Endodermal cell (in vitro differentiated cells): ENCODE results near the gene ARHGAP26. TPM values are rescaled to one million over a fixed set of nuclear protein-coding genes. Genes with fewer than 3 reads are reported as not detected.

Source experiments
- DNase-seq: peaks from one replicate; pipeline ENCODE4 v3.0.0-alpha.2; 2017
- H3K27ac ChIP-seq: 2 replicates; pipeline ENCODE4 v1.5.1; 2013; ENCODE audit warnings: mild to moderate bottlenecking, low read depth, low read length, moderate library complexity
- H3K27me3 ChIP-seq: 2 replicates; pipeline ENCODE4 v1.6.1; 2013; ENCODE audit warnings: mild to moderate bottlenecking, low read length, moderate library complexity; ENCODE audit not compliant: insufficient read depth, control insufficient read depth, poor library complexity, severe bottlenecking
- H3K36me3 ChIP-seq: 2 replicates; pipeline ENCODE4 v1.7.0; 2013; ENCODE audit warnings: mild to moderate bottlenecking, low read length, moderate library complexity; ENCODE audit not compliant: control insufficient read depth, insufficient read depth
- H3K4me1 ChIP-seq: one replicate; pipeline ENCODE4 v1.7.0; 2013; ENCODE audit warnings: low read length; ENCODE audit not compliant: control insufficient read depth, insufficient read depth
- H3K4me3 ChIP-seq: 2 replicates; pipeline ENCODE4 v1.5.1; 2013; ENCODE audit warnings: mild to moderate bottlenecking, low read length, moderate library complexity
- H3K9ac ChIP-seq: 2 replicates; pipeline ENCODE4 v1.6.1; 2013; ENCODE audit warnings: mild to moderate bottlenecking, low read length, moderate library complexity; ENCODE audit not compliant: poor library complexity, severe bottlenecking; ENCODE audit errors: extremely low read depth
- H3K9me3 ChIP-seq: 2 replicates; pipeline ENCODE4 v1.6.1; 2013; ENCODE audit warnings: mild to moderate bottlenecking, low read length, moderate library complexity; ENCODE audit not compliant: control insufficient read depth
- H3K27ac Mint-ChIP-seq: 2 replicates; pipeline ENCODE4 v1.8.0; 2020; ENCODE audit warnings: mixed read lengths
- H3K27me3 Mint-ChIP-seq: 2 replicates; pipeline ENCODE4 v1.8.0; 2021; ENCODE audit warnings: mild to moderate bottlenecking, mixed read lengths; ENCODE audit not compliant: insufficient read depth
- H3K36me3 Mint-ChIP-seq: 2 replicates; pipeline ENCODE4 v1.8.0; 2020; ENCODE audit warnings: low read depth, mixed read lengths
- H3K4me1 Mint-ChIP-seq: 2 replicates; pipeline ENCODE4 v1.8.0; 2020; ENCODE audit warnings: mixed read lengths
- H3K4me3 Mint-ChIP-seq: 2 replicates; pipeline ENCODE4 v1.8.0; 2020; ENCODE audit warnings: mild to moderate bottlenecking, moderate library complexity, mixed read lengths
- H3K9me3 Mint-ChIP-seq: 2 replicates; pipeline ENCODE4 v1.8.0; 2020; ENCODE audit warnings: mild to moderate bottlenecking, mixed read lengths
- CTCF ChIP-seq: fragments of 200-600 bp; sonication (generic); conservative IDR thresholded peaks from 2 replicates; pipeline ENCODE4 v1.5.0; 2021; ENCODE audit warnings: antibody characterized with exemption, mild to moderate bottlenecking
- WGBS, 2 experiments: methylation state at CpG; one replicate each; pipeline versions ENCODE4 v1.1.5 to v1.1.7; 2013; ENCODE audit warnings: missing lambda C conversion rate in 2 of 2, mixed read lengths in 1 of 2; ENCODE audit not compliant: insufficient coverage in 1 of 2, insufficient read length in 1 of 2; 5-methylcytosine and 5-hydroxymethylcytosine counted together
- total RNA-seq, 2 donors: library from RNA; stranded (reverse); fragmentation: NEBNext Ultra II Directional in 1 of 2; extraction: Animal tissue kit (Norgen Biotek cat#: 25700) in 1 of 2; gene quantifications; 2 replicates in 1 of 2; 3 replicates in 1 of 2; pipeline ENCODE4 v1.2.1, GENCODE V29; 2021

ARHGAP26 gene
- total RNA-seq, 2 donors from 2014 or later, result 49.2 to 60.5 TPM

GRCh38 chr5:142749321-142749720, 20.9 kb upstream of the ARHGAP26 start:
- Histone ChIP-seq H3K4me1 (no peaks in the 10 kb centered on the region), H3K27ac (no peak overlapping the region), H3K9ac (no peak overlapping the region), H3K27me3 (no peaks in the 10 kb centered on the region), H3K36me3 (no peaks in the 10 kb centered on the region), H3K4me3 (no peak overlapping the region), H3K9me3 (no peaks in the 10 kb centered on the region)
- H3K4me3 Mint-ChIP-seq, result no peak overlapping the region
- WGBS, 2 experiments, result 87 to 94% methylated on average over 3 of the region's 3 CpGs
- no peak overlapping the region for H3K27ac Mint-ChIP-seq
- no peak for DNase-seq
- peaks cover 3% of the 10 kb centered on the region for H3K4me1 Mint-ChIP-seq
- H3K27me3 Mint-ChIP-seq, result no peaks in the 10 kb centered on the region
- no peaks in the 10 kb centered on the region for H3K9me3 Mint-ChIP-seq
- no peaks in the 10 kb centered on the region for H3K36me3 Mint-ChIP-seq
- no peak for TF ChIP-seq CTCF

- Histone ChIP-seq H3K27ac (no peak overlapping the region), H3K27me3 (no peaks in the 10 kb centered on the region), H3K4me3 (no peak overlapping the region), H3K9ac (no peak overlapping the region), H3K4me1 (no peaks in the 10 kb centered on the region), H3K36me3 (no peaks in the 10 kb centered on the region), H3K9me3 (no peaks in the 10 kb centered on the region)
- WGBS, 2 experiments, result 88 to 89% methylated on average over 1 to 3 of the region's 3 CpGs
- no peak for DNase-seq
- H3K27ac Mint-ChIP-seq, result no peak overlapping the region
- H3K9me3 Mint-ChIP-seq, result no peaks in the 10 kb centered on the region
- H3K4me3 Mint-ChIP-seq, result no peak overlapping the region
- TF ChIP-seq CTCF, result no peak
- H3K36me3 Mint-ChIP-seq, result no peaks in the 10 kb centered on the region
- no peaks in the 10 kb centered on the region for H3K27me3 Mint-ChIP-seq
- H3K4me1 Mint-ChIP-seq, result peaks cover 3% of the 10 kb centered on the region
Observed at GRCh38 chr5:142753116-142753631, 17.0 kb upstream of the ARHGAP26 start.

- Histone ChIP-seq H3K27me3 (no peaks in the 10 kb centered on the region), H3K27ac (no peak overlapping the region), H3K9me3 (no peaks in the 10 kb centered on the region), H3K9ac (no peak overlapping the region), H3K4me3 (no peak overlapping the region), H3K36me3 (no peaks in the 10 kb centered on the region), H3K4me1 (no peaks in the 10 kb centered on the region)
- no peak for DNase-seq
- H3K9me3 Mint-ChIP-seq, result no peaks in the 10 kb centered on the region
- no peak for TF ChIP-seq CTCF
- no peak overlapping the region for H3K4me3 Mint-ChIP-seq
- H3K36me3 Mint-ChIP-seq, result no peaks in the 10 kb centered on the region
- 89 to 100% methylated on average over 3 of the region's 3 CpGs for WGBS, 2 experiments
- H3K27ac Mint-ChIP-seq, result no peak overlapping the region
- no peaks in the 10 kb centered on the region for H3K27me3 Mint-ChIP-seq
- H3K4me1 Mint-ChIP-seq, result no peaks in the 10 kb centered on the region
Observed at GRCh38 chr5:142754031-142754430, 16.1 kb upstream of the ARHGAP26 start.
